ENCODE data around the gene CFAP90. TPM values are rescaled to one million over a fixed set of nuclear protein-coding genes. Genes with fewer than 3 reads are reported as not detected.

CFAP90 gene
- total RNA-seq, 1 experiment from 2014 or later, result 0.69 TPM

DNA sequence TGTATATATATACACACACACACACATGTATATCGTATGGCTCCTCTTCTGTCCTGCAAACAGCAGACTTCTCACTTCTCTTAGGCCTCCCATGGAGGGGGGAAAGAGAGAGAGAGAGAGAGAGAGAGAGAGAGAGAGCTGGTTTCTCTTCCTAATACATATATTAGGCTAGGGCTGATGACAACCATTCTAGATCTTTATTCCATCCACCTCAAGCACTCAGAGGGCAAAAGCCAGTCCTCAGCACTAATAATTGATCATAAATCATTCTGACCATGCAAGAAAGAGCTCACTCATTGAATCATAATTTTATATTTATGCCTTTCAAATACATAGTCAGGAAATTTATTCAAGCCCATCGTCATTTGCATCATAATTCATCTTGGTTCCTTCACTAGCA lies 47.0 kb downstream of the CFAP90 start:
- DNase-seq (ENCODE audit: low read depth, low spot score) (no peak), ATAC-seq (no peak)
- H3K27me3 ChIP-seq (ENCODE audit: control insufficient read depth, insufficient read depth, low read length), result no peaks in the 10 kb centered on the region
- H3K36me3 ChIP-seq (ENCODE audit: control insufficient read depth, insufficient read depth, low read length), result no peaks in the 10 kb centered on the region
- intact Hi-C loops (cut with micrococcal nuclease; ENCODE audit: unreplicated experiment), result no loop called here
- in situ Hi-C loops (cut with HindIII; ENCODE audit: low pct_unique_long_range_greater_than_20kb, low sequenced_read_pairs), result no loop called here
- TF ChIP-seq TCF7L2 (IDR thresholded peaks at IDR 0.05; ENCODE audit: low read depth, low read length), result no peak
- no peak for TF ChIP-seq SIN3A (IDR thresholded peaks at IDR 0.05; ENCODE audit: borderline replicate concordance, insufficient read depth, low read depth, low read length)
- TF ChIP-seq, protein P1, sequence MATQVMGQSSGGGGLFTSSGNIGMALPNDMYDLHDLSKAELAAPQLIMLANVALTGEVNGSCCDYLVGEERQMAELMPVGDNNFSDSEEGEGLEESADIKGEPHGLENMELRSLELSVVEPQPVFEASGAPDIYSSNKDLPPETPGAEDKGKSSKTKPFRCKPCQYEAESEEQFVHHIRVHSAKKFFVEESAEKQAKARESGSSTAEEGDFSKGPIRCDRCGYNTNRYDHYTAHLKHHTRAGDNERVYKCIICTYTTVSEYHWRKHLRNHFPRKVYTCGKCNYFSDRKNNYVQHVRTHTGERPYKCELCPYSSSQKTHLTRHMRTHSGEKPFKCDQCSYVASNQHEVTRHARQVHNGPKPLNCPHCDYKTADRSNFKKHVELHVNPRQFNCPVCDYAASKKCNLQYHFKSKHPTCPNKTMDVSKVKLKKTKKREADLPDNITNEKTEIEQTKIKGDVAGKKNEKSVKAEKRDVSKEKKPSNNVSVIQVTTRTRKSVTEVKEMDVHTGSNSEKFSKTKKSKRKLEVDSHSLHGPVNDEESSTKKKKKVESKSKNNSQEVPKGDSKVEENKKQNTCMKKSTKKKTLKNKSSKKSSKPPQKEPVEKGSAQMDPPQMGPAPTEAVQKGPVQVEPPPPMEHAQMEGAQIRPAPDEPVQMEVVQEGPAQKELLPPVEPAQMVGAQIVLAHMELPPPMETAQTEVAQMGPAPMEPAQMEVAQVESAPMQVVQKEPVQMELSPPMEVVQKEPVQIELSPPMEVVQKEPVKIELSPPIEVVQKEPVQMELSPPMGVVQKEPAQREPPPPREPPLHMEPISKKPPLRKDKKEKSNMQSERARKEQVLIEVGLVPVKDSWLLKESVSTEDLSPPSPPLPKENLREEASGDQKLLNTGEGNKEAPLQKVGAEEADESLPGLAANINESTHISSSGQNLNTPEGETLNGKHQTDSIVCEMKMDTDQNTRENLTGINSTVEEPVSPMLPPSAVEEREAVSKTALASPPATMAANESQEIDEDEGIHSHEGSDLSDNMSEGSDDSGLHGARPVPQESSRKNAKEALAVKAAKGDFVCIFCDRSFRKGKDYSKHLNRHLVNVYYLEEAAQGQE (IDR thresholded peaks at IDR 0.05; ENCODE audit: insufficient read depth in 1 of 2, low read depth in 2 of 2, low read length in 1 of 2), result no peak
- TF ChIP-seq POLR2AphosphoS5 (IDR thresholded peaks at IDR 0.05; ENCODE audit: low read depth, low read length), result no peak
- TF ChIP-seq, protein P2, sequence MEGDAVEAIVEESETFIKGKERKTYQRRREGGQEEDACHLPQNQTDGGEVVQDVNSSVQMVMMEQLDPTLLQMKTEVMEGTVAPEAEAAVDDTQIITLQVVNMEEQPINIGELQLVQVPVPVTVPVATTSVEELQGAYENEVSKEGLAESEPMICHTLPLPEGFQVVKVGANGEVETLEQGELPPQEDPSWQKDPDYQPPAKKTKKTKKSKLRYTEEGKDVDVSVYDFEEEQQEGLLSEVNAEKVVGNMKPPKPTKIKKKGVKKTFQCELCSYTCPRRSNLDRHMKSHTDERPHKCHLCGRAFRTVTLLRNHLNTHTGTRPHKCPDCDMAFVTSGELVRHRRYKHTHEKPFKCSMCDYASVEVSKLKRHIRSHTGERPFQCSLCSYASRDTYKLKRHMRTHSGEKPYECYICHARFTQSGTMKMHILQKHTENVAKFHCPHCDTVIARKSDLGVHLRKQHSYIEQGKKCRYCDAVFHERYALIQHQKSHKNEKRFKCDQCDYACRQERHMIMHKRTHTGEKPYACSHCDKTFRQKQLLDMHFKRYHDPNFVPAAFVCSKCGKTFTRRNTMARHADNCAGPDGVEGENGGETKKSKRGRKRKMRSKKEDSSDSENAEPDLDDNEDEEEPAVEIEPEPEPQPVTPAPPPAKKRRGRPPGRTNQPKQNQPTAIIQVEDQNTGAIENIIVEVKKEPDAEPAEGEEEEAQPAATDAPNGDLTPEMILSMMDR (IDR thresholded peaks at IDR 0.05), result no peak
- ChIA-PET POLR2A (no interaction called here), CTCF (no interaction called here)
- no peaks in the 10 kb centered on the region for H3K9me3 ChIP-seq (ENCODE audit: control insufficient read depth, insufficient read depth, low read depth, low read length)
- H3K4me3 ChIP-seq (ENCODE audit: low read depth in 2 of 2, low read length in 2 of 2), result no peak overlapping the region
- H3K27ac ChIP-seq (ENCODE audit: low read length), result no peak overlapping the region
- H3K4me1 ChIP-seq (ENCODE audit: control insufficient read depth, insufficient read depth, low read length), result no peaks in the 10 kb centered on the region
- no TSS peak for BruUV-seq (replicated peaks)

DNA sequence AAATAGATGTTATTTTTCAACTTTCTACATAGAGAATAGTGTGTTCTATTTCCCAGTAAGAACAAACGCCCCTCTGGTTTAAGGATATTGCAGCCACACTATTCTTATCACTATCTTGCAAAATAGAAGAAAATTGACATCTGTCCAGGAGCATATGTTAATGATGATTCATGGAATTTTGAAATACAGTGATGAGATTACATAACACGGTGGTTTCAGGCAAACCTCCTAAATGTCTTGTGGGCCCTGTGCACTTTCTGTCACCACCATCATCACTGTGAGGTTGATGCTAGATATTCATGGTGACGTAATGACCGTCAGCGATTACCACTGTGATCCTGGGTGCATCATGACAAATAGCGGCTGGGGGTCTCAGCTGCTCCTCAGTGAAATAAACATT lies 48.1 kb downstream of the CFAP90 start:
- POLR2A ChIA-PET, result no interaction called here
- BruUV-seq (replicated peaks), result no TSS peak
- ATAC-seq (no peak), DNase-seq (ENCODE audit: low read depth, low spot score) (no peak)
- Histone ChIP-seq H3K27ac (ENCODE audit: low read length) (no peak overlapping the region), H3K4me1 (ENCODE audit: control insufficient read depth, insufficient read depth, low read length) (no peaks in the 10 kb centered on the region), H3K4me3 (ENCODE audit: low read depth in 2 of 2, low read length in 2 of 2) (no peak overlapping the region), H3K9me3 (ENCODE audit: control insufficient read depth, insufficient read depth, low read depth, low read length) (no peaks in the 10 kb centered on the region), H3K36me3 (ENCODE audit: control insufficient read depth, insufficient read depth, low read length) (no peaks in the 10 kb centered on the region), H3K27me3 (ENCODE audit: control insufficient read depth, insufficient read depth, low read length) (no peaks in the 10 kb centered on the region)
- intact Hi-C loops (cut with micrococcal nuclease; ENCODE audit: unreplicated experiment), result no loop called here
- in situ Hi-C loops (cut with HindIII; ENCODE audit: low pct_unique_long_range_greater_than_20kb, low sequenced_read_pairs), result no loop called here
- no peak for TF ChIP-seq POLR2AphosphoS5 (IDR thresholded peaks at IDR 0.05; ENCODE audit: low read depth, low read length)
- CTCF ChIA-PET, result no interaction called here

DNA sequence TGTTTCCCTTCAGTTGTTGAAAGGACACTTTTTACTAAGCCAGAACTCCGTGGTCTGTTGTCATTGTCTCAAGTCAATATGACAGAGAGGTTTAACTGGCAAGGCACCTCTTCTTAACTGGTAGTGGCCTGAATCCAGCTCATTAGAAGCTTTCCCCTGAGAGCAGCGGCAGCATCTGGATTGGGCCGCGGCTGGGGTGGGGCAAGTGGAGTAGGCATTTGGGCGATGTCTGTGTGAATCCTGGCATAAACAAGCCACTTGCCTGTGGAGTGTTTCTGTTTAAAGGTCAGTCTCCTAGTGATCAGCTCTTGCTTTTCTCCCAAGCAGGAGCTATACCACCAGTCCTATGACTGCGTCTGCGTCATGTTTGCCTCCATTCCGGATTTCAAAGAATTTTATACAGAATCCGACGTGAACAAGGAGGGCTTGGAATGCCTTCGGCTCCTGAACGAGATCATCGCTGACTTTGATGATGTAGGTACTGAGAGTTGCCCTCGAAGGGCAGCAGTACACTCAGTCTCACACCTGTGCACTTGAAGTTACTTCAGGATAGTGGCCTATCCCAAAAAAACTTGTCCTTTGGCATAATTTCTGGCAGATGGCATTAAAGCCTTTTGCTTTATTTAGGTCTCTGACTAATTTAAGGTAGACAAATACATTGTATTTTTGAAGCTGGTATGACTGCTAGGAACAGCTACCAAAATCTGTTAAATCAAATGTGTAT lies 48.9 kb downstream of the CFAP90 start:
- ATAC-seq (no peak), DNase-seq (ENCODE audit: low read depth, low spot score) (no peak)
- in situ Hi-C loops (cut with HindIII; ENCODE audit: low pct_unique_long_range_greater_than_20kb, low sequenced_read_pairs) (no loop called here), intact Hi-C loops (cut with micrococcal nuclease; ENCODE audit: unreplicated experiment) (no loop called here)
- TF ChIP-seq POLR2AphosphoS5 (IDR thresholded peaks at IDR 0.05; ENCODE audit: low read depth, low read length), result no peak
- TF ChIP-seq, protein P2 (IDR thresholded peaks at IDR 0.05), result no peak
- TF ChIP-seq, protein P1 (IDR thresholded peaks at IDR 0.05; ENCODE audit: insufficient read depth in 1 of 2, low read depth in 2 of 2, low read length in 1 of 2), result no peak
- TF ChIP-seq SIN3A (IDR thresholded peaks at IDR 0.05; ENCODE audit: borderline replicate concordance, insufficient read depth, low read depth, low read length), result no peak
- no peak for TF ChIP-seq TCF7L2 (IDR thresholded peaks at IDR 0.05; ENCODE audit: low read depth, low read length)
- Histone ChIP-seq H3K36me3 (ENCODE audit: control insufficient read depth, insufficient read depth, low read length) (no peaks in the 10 kb centered on the region), H3K4me3 (ENCODE audit: low read depth in 2 of 2, low read length in 2 of 2) (no peak overlapping the region), H3K9me3 (ENCODE audit: control insufficient read depth, insufficient read depth, low read depth, low read length) (no peaks in the 10 kb centered on the region), H3K27ac (ENCODE audit: low read length) (no peak overlapping the region), H3K27me3 (ENCODE audit: control insufficient read depth, insufficient read depth, low read length) (no peaks in the 10 kb centered on the region), H3K4me1 (ENCODE audit: control insufficient read depth, insufficient read depth, low read length) (no peaks in the 10 kb centered on the region)
- ChIA-PET CTCF (no interaction called here), POLR2A (no interaction called here)
- no TSS peak for BruUV-seq (replicated peaks)
